ENCODE results near the gene GLT6D1.

DNA sequence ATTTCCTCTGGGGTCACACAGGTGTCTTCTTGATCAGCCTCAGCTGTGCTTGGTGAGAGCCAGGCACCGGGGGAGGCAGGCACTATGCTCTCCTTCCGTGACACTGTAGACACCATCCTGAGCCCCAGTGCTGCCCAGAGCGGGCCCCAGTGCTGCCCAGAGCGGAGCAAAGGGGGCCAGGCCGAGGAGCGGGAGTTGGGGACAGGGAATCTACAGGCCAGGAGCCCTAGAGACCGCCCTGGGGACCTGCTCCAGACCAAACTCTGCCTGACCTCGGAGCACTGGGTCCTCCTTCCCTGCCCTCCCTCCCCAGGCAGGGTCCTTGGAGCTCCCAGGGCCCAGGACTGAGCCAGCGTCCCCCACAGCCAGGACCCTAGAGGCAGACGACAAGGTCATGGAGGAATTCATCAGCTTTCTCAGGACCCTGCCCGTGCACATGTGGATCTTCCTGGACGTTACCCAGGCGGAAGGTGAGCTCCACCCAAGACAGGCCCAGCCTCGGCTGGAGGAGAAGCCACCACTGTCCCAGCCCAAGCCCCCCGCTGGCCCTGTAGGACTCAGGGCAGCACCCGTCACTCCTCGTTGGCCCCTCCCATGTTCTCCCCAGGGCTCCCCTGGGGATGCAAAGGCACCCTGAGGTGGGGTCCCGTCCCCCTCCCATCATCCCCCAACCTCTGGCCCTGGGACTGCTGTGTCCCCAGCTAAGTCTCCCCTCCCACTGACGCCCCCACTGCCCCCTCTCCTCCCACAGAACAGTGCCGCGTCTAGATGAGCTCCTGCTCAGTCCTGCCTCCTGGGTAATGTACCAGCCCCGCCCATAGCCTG lies 47.6 kb downstream of the GLT6D1 start:
- TF ChIP-seq CTCF (IDR thresholded peaks at IDR 0.05) (no peak), POLR2A (IDR thresholded peaks at IDR 0.05) (no peak)

Measured in testis (tissue), 2 donors.